ENCODE measurements around the gene BARX1. TPM values are rescaled to one million over a fixed set of nuclear protein-coding genes. Genes with fewer than 3 reads are reported as not detected.

Gene BARX1
- total RNA-seq, 1 donor from 2014 or later, result 0.77 TPM

- Mint-ChIP-seq H3K27ac (ENCODE audit: unreplicated experiment) (no peak overlapping the region), H3K4me1 (ENCODE audit: low read depth) (no peaks in the 10 kb centered on the region), H3K4me3 (ENCODE audit: unreplicated experiment) (no peak overlapping the region), H3K36me3 (ENCODE audit: low read depth) (no peaks in the 10 kb centered on the region), H3K9me3 (ENCODE audit: low read depth) (peaks cover 9% of the 10 kb centered on the region), H3K27me3 (ENCODE audit: low read depth) (peaks cover 27% of the 10 kb centered on the region)
- no peak for DNase-seq (ENCODE audit: low spot score)
- TF ChIP-seq CTCF (IDR thresholded peaks at IDR 0.05), result no peak
Measured at GRCh38 chr9:93902051-93902779, 52.9 kb downstream of the BARX1 start.

Other genes starting within 250 kb of the BARX1 start
- 14.9 to 24.0 TPM (median 16.0 TPM) in 3 replicates for gene PTPDC1, start 129.1 kb upstream of the BARX1 start, total RNA-seq

All from chondrocyte (in vitro differentiated cells).